Parathyroid adenoma (tissue), 2 donors: ENCODE data around the gene APOBEC3B.
"Not testable (repeated sequence)": the region's sequence is repeated elsewhere in the genome, so short reads cannot be mapped to it uniquely, and the experiment has no call there.

ENCODE experiments used
- H2AFZ ChIP-seq: fragments of 300-600 bp; sonication (generic); one replicate; pipeline ENCODE4 v1.7.0; 2017; ENCODE audit warnings: antibody characterized with exemption, mild to moderate bottlenecking
- H3K27ac ChIP-seq: fragments of 300-600 bp; sonication (generic); one replicate; pipeline ENCODE4 v1.7.0; 2017
- H3K27me3 ChIP-seq: fragments of 300-600 bp; sonication (generic); one replicate; pipeline ENCODE4 v1.7.0; 2017; ENCODE audit warnings: low read length; ENCODE audit not compliant: control insufficient read depth, insufficient read depth
- H3K36me3 ChIP-seq: fragments of 300-600 bp; sonication (generic); one replicate; pipeline ENCODE4 v1.7.0; 2017; ENCODE audit warnings: low read length; ENCODE audit not compliant: control insufficient read depth, insufficient read depth
- H3K4me1 ChIP-seq: fragments of 300-600 bp; sonication (generic); one replicate; pipeline ENCODE4 v1.7.0; 2017; ENCODE audit warnings: control low read depth
- H3K4me2 ChIP-seq: fragments of 300-600 bp; sonication (generic); one replicate; pipeline ENCODE4 v1.7.0; 2017; ENCODE audit warnings: low read length
- H3K4me3 ChIP-seq: fragments of 300-600 bp; sonication (generic); one replicate; pipeline ENCODE4 v1.7.0; 2017; ENCODE audit warnings: low read depth, low read length
- H3K79me2 ChIP-seq: fragments of 300-600 bp; sonication (generic); one replicate; pipeline ENCODE4 v1.7.0; 2017; ENCODE audit warnings: control low read depth
- H3K9ac ChIP-seq: fragments of 300-600 bp; sonication (generic); one replicate; pipeline ENCODE4 v1.7.0; 2017; ENCODE audit warnings: mild to moderate bottlenecking
- H3K9me3 ChIP-seq: fragments of 300-600 bp; sonication (generic); one replicate; pipeline ENCODE4 v1.7.0; 2017; ENCODE audit warnings: low read length; ENCODE audit not compliant: control insufficient read depth
- TF ChIP-seq, protein P1 (sequence below): fragments of 300-600 bp; sonication (generic); IDR thresholded peaks from one replicate; pipeline ENCODE4 v1.7.0; 2017; ENCODE audit warnings: antibody characterized with exemption, mild to moderate bottlenecking
- donor health status: primary hyperparathyroidism.

APOBEC3B gene

DNA sequence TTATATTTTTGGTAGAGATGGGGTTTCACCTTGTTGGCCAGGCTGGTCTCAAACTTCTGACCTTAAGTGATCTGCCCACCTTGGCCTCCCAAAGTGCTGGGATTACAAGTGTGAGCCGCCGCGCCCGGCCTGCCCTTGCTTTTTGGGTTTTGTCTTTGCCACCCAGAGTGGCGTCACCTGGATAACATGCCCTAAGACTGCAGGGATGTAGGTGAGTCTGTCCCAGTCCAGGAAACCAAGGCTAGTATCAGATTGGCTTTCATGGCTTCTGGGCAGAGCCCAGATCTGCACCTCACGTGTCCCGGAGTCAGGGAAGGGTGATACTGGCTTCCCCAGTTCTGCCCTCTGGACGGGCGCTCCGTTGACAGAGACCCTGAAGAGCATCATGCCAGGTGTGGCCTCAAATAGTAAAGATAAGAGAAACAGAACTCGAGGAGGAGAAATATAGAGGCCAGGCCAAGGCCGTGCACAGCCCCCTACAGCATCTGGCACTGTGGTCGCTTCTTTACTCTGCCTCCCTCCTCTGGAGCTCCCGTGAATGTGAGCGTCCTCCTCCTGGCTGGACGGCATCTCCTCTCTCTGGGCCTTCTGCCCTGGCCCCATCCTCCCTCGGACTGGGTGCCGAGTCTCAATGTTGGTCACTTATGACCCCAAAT is 7.8 kb upstream of the APOBEC3B start:
- no peak overlapping the region for H2AFZ ChIP-seq
- no peak overlapping the region for H3K27ac ChIP-seq
- no peaks in the 10 kb centered on the region for H3K79me2 ChIP-seq
- TF ChIP-seq, protein P1, sequence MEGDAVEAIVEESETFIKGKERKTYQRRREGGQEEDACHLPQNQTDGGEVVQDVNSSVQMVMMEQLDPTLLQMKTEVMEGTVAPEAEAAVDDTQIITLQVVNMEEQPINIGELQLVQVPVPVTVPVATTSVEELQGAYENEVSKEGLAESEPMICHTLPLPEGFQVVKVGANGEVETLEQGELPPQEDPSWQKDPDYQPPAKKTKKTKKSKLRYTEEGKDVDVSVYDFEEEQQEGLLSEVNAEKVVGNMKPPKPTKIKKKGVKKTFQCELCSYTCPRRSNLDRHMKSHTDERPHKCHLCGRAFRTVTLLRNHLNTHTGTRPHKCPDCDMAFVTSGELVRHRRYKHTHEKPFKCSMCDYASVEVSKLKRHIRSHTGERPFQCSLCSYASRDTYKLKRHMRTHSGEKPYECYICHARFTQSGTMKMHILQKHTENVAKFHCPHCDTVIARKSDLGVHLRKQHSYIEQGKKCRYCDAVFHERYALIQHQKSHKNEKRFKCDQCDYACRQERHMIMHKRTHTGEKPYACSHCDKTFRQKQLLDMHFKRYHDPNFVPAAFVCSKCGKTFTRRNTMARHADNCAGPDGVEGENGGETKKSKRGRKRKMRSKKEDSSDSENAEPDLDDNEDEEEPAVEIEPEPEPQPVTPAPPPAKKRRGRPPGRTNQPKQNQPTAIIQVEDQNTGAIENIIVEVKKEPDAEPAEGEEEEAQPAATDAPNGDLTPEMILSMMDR: no peak
- no peak overlapping the region for H3K9ac ChIP-seq
- no peaks in the 10 kb centered on the region for H3K9me3 ChIP-seq
- no peaks in the 10 kb centered on the region for H3K27me3 ChIP-seq
- H3K4me1 ChIP-seq: no peaks in the 10 kb centered on the region
- H3K4me2 ChIP-seq: no peak overlapping the region
- no peaks in the 10 kb centered on the region for H3K36me3 ChIP-seq
- no peak overlapping the region for H3K4me3 ChIP-seq

DNA sequence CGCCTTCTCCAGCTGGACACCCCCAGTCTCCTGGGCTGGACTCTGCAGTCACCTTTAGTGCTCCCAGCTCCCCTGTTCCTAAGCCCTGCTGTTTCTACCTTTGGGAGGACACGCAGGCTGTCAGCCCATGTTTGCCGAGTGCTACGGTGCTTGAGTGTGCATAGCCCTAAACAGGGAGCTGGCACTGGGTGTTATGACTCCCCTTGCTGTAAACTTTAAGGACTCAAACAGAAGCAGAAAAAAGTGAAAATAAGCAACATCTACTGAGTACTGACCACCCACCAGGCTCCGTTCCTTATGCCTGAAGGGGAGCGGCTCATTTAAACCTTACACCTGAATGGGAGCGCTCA is 7.3 kb upstream of the APOBEC3B start:
- no peak overlapping the region for H2AFZ ChIP-seq
- TF ChIP-seq, protein P1: no peak
- no peak overlapping the region for H3K27ac ChIP-seq
- no peaks in the 10 kb centered on the region for H3K9me3 ChIP-seq
- H3K36me3 ChIP-seq: no peaks in the 10 kb centered on the region
- no peak overlapping the region for H3K9ac ChIP-seq
- no peak overlapping the region for H3K4me3 ChIP-seq
- no peaks in the 10 kb centered on the region for H3K79me2 ChIP-seq
- H3K4me1 ChIP-seq: no peaks in the 10 kb centered on the region
- H3K4me2 ChIP-seq: no peak overlapping the region
- H3K27me3 ChIP-seq: no peaks in the 10 kb centered on the region

DNA sequence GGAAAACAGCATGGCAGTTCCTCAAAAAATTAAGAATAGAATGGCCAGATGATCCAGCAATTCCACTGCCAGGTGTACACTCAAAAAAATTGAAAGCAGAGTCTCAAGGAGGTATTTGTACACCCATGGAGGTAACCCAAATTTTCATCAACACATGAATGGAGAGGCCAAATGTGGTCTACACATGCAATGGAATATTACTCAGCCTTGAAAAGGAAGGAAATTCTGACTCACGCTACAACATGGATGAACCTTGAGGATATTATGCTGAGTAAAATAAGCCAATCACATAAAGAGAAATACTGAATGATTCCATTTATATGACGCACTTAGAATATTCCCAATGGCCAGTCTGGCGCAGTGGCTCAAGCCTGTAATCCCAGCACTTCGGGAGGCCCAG is 4.9 kb upstream of the APOBEC3B start:
- H3K4me3 ChIP-seq, H3K4me2 ChIP-seq, H3K27ac ChIP-seq, H3K79me2 ChIP-seq, H3K9me3 ChIP-seq, H3K4me1 ChIP-seq, H2AFZ ChIP-seq, H3K27me3 ChIP-seq, H3K36me3 ChIP-seq, H3K9ac ChIP-seq: not testable (repeated sequence)

DNA sequence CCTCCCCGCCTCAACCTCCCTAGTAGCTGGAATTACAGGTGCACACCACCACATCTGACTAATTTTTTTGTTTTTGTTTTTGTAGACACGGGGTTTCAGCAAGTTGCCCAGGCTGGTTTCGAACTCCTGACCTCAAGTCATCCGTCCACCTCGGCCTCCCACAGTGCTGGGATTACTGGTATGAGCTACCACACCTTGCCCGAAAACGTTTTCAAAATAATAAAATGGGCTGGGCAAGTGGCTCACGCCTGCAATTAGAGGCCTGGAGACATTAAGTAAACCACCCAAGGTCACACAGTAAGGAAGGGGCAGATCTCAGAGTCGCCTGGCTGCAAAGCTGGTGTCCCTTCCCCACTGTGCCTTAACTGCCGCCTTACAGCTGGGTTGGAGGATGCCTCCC is 1.6 kb upstream of the APOBEC3B start:
- H3K27ac ChIP-seq, H3K4me3 ChIP-seq, H3K9ac ChIP-seq, H3K36me3 ChIP-seq, H2AFZ ChIP-seq, H3K4me1 ChIP-seq, H3K27me3 ChIP-seq, H3K4me2 ChIP-seq, H3K9me3 ChIP-seq, H3K79me2 ChIP-seq: not testable (repeated sequence)

DNA sequence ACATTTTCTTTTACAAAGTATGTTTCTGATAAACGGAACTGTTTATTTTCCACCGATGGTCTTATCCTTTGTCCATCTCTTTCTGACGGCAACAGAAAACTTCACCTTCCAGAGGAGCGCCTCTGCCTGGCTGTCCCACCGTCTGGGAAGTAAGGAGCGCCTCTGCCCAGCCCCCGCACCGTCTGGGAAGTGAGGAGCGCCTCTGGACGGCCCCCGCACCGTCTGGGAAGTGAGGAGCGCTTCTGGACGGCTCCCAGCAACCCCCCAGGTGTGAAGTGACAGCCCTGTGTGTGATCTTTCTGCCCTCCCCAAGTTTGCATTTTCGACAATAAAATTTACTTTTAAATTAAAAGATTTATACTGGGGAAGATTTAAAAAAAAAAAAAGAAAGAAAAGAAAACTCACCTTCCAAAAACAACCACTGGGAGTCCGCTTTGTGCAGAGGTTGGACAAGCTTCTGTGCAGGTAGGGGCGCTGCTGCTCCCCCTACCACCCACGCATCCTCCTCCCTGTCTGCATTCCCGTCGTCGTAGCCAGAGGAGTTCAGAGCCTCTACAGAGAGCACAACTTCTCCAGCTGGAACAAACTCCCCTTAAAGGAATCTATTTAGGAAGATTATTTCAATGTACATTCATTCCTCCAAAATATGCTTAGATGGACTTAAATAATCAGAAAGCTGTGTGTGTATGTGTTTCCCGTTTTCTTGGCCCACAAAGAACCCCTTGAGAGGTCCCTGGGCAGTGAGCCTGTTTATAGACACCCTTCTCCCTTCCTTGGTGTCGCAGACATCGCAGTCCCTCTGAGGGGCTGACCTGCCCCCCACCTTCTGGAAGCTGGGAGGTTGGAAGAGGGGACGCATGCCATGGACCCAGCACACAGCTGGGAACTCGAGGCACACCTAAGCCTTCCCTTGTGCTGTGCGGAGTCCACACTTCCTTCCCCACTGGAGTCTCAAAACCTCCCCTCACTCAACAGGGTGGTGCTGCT is 849 bp upstream of the APOBEC3B start:
- Histone ChIP-seq H3K27me3 (no peaks in the 10 kb centered on the region), H3K9ac (no peak overlapping the region), H3K9me3 (no peaks in the 10 kb centered on the region), H3K27ac (peak overlapping the region; percentile 19), H3K4me1 (peaks cover 2% of the 10 kb centered on the region), H3K4me3 (peak overlapping the region; percentile 55), H3K36me3 (no peaks in the 10 kb centered on the region), H3K4me2 (peak overlapping the region; percentile 82), H2AFZ (peak overlapping the region; percentile 79), H3K79me2 (no peaks in the 10 kb centered on the region)
- TF ChIP-seq, protein P1: no peak
